ENCODE results near the gene FAM13C.

Gene FAM13C

GRCh38 chr10:59312247-59312646, 50.1 kb downstream of the FAM13C start:
- no peak overlapping the region for H3K4me2 ChIP-seq
- no peak overlapping the region for H3K9ac ChIP-seq
- H3K36me3 ChIP-seq = no peaks in the 10 kb centered on the region
- no peaks in the 10 kb centered on the region for H3K27me3 ChIP-seq
- no peaks in the 10 kb centered on the region for H4K20me1 ChIP-seq
- H3K4me1 ChIP-seq = peaks cover 0 to 21% (median 13%) of the 10 kb centered on the region in 10 experiments; a peak in 17 of 20 replicates
- H3K27ac ChIP-seq = no peak overlapping the region
- H3K9me3 ChIP-seq (replicated peaks in 1 of 11) = no peaks in the 10 kb centered on the region
- no peak overlapping the region for H3K4me3 ChIP-seq
- TF ChIP-seq Cebpa-rat (IDR thresholded peaks at IDR 0.05) = no peak

- Histone ChIP-seq H3K4me1 (peaks cover 0 to 21% (median 13%) of the 10 kb centered on the region in 10 experiments; a peak in 17 of 20 replicates), H3K9me3 (replicated peaks in 1 of 11) (no peaks in the 10 kb centered on the region), H4K20me1 (no peaks in the 10 kb centered on the region), H3K4me3 (no peak overlapping the region), H3K4me2 (peak overlapping the region in 9 of 11 experiments; percentile 6 to 58 (median 47); a peak in 16 of 22 replicates), H3K9ac (no peak overlapping the region), H3K27ac (no peak overlapping the region), H3K27me3 (no peaks in the 10 kb centered on the region), H3K36me3 (no peaks in the 10 kb centered on the region)
- TF ChIP-seq Cebpa-rat (IDR thresholded peaks at IDR 0.05) = no peak
These were observed 51.3 kb downstream of the FAM13C start for GRCh38 chr10:59311025-59311424.

- Histone ChIP-seq H3K27me3 (no peaks in the 10 kb centered on the region), H3K27ac (no peak overlapping the region), H4K20me1 (no peaks in the 10 kb centered on the region), H3K36me3 (no peaks in the 10 kb centered on the region), H3K4me1 (peaks cover 0 to 21% (median 13%) of the 10 kb centered on the region in 10 experiments; a peak in 17 of 20 replicates), H3K9me3 (replicated peaks in 1 of 11) (no peaks in the 10 kb centered on the region), H3K9ac (no peak overlapping the region), H3K4me2 (peak overlapping the region in 7 of 11 experiments; percentile 26 to 58 (median 47); a peak in 11 of 22 replicates), H3K4me3 (no peak overlapping the region)
- TF ChIP-seq Cebpa-rat (IDR thresholded peaks at IDR 0.05) = no peak
These were observed 51.9 kb downstream of the FAM13C start for GRCh38 chr10:59310324-59310914.

- Histone ChIP-seq H3K27me3 (no peaks in the 10 kb centered on the region), H3K4me1 (peaks cover 0 to 17% (median 6%) of the 10 kb centered on the region in 10 experiments; a peak in 10 of 20 replicates), H3K4me2 (no peak overlapping the region), H3K4me3 (no peak overlapping the region), H3K27ac (no peak overlapping the region), H3K9me3 (replicated peaks in 1 of 11) (peaks cover 0 to 3% (median 0%) of the 10 kb centered on the region in 11 experiments; a peak in 2 of 22 replicates), H3K36me3 (no peaks in the 10 kb centered on the region), H3K9ac (no peak overlapping the region), H4K20me1 (no peaks in the 10 kb centered on the region)
- TF ChIP-seq Cebpa-rat (IDR thresholded peaks at IDR 0.05) = no peak
These were observed 57.7 kb downstream of the FAM13C start for GRCh38 chr10:59304521-59305097.

- no peaks in the 10 kb centered on the region for H3K27me3 ChIP-seq
- no peak overlapping the region for H3K9ac ChIP-seq
- no peak for TF ChIP-seq Cebpa-rat (IDR thresholded peaks at IDR 0.05)
- H4K20me1 ChIP-seq = no peaks in the 10 kb centered on the region
- peaks cover 0 to 17% (median 6%) of the 10 kb centered on the region in 10 experiments; a peak in 10 of 20 replicates for H3K4me1 ChIP-seq
- no peaks in the 10 kb centered on the region for H3K36me3 ChIP-seq
- no peak overlapping the region for H3K27ac ChIP-seq
- peaks cover 0 to 3% (median 0%) of the 10 kb centered on the region in 11 experiments; a peak in 2 of 22 replicates for H3K9me3 ChIP-seq (replicated peaks in 1 of 11)
- H3K4me3 ChIP-seq = no peak overlapping the region
- H3K4me2 ChIP-seq = peak overlapping the region in 4 of 11 experiments; percentile 15 to 32 (median 24); a peak in 3 of 22 replicates
These were observed 59.3 kb downstream of the FAM13C start for GRCh38 chr10:59303018-59303417.

- Histone ChIP-seq H3K4me2 (no peak overlapping the region), H3K27me3 (no peaks in the 10 kb centered on the region), H4K20me1 (no peaks in the 10 kb centered on the region), H3K4me3 (no peak overlapping the region), H3K9ac (no peak overlapping the region), H3K9me3 (replicated peaks in 1 of 11) (peaks cover 0 to 3% (median 0%) of the 10 kb centered on the region in 11 experiments; a peak in 2 of 22 replicates), H3K36me3 (no peaks in the 10 kb centered on the region), H3K4me1 (peaks cover 0 to 17% (median 6%) of the 10 kb centered on the region in 10 experiments; a peak in 10 of 20 replicates), H3K27ac (no peak overlapping the region)
- TF ChIP-seq Cebpa-rat (IDR thresholded peaks at IDR 0.05) = no peak
These were observed 60.0 kb downstream of the FAM13C start for GRCh38 chr10:59302381-59302780.

- no peak overlapping the region for H3K9ac ChIP-seq
- no peak overlapping the region for H3K4me3 ChIP-seq
- no peaks in the 10 kb centered on the region for H3K27me3 ChIP-seq
- peaks cover 0 to 3% (median 0%) of the 10 kb centered on the region in 11 experiments; a peak in 2 of 22 replicates for H3K9me3 ChIP-seq (replicated peaks in 1 of 11)
- H3K27ac ChIP-seq = no peak overlapping the region
- no peaks in the 10 kb centered on the region for H4K20me1 ChIP-seq
- H3K4me2 ChIP-seq = no peak overlapping the region
- no peaks in the 10 kb centered on the region for H3K36me3 ChIP-seq
- TF ChIP-seq Cebpa-rat (IDR thresholded peaks at IDR 0.05) = no peak
- peaks cover 0 to 17% (median 6%) of the 10 kb centered on the region in 10 experiments; a peak in 10 of 20 replicates for H3K4me1 ChIP-seq
These were observed 61.1 kb downstream of the FAM13C start for GRCh38 chr10:59301067-59301754.

GRCh38 chr10:59300386-59300785, 62.0 kb downstream of the FAM13C start:
- Histone ChIP-seq H3K4me3 (no peak overlapping the region), H4K20me1 (no peaks in the 10 kb centered on the region)
- no peak for TF ChIP-seq Cebpa-rat (IDR thresholded peaks at IDR 0.05)

GRCh38 chr10:59299933-59300332, 62.4 kb downstream of the FAM13C start:
- no peaks in the 10 kb centered on the region for H3K36me3 ChIP-seq
- TF ChIP-seq Cebpa-rat (IDR thresholded peaks at IDR 0.05) = no peak
- peaks cover 0 to 3% (median 0%) of the 10 kb centered on the region in 11 experiments; a peak in 2 of 22 replicates for H3K9me3 ChIP-seq (replicated peaks in 1 of 11)
- H3K4me2 ChIP-seq = no peak overlapping the region
- H3K4me3 ChIP-seq = no peak overlapping the region
- H4K20me1 ChIP-seq = no peaks in the 10 kb centered on the region
- H3K27ac ChIP-seq = no peak overlapping the region
- H3K9ac ChIP-seq = no peak overlapping the region
- no peaks in the 10 kb centered on the region for H3K27me3 ChIP-seq
- peaks cover 0 to 16% (median 6%) of the 10 kb centered on the region in 10 experiments; a peak in 10 of 20 replicates for H3K4me1 ChIP-seq

More at GRCh38 chr10:59300386-59300785, 62.0 kb downstream of the FAM13C start:
- H3K27me3 ChIP-seq = no peaks in the 10 kb centered on the region
- no peaks in the 10 kb centered on the region for H3K36me3 ChIP-seq
- H3K4me1 ChIP-seq = peaks cover 0 to 17% (median 6%) of the 10 kb centered on the region in 10 experiments; a peak in 10 of 20 replicates
- peaks cover 0 to 3% (median 0%) of the 10 kb centered on the region in 11 experiments; a peak in 2 of 22 replicates for H3K9me3 ChIP-seq (replicated peaks in 1 of 11)
- no peak overlapping the region for H3K27ac ChIP-seq
- no peak overlapping the region for H3K4me2 ChIP-seq
- H3K9ac ChIP-seq = no peak overlapping the region

Data from BLaER1 treated with 17β-estradiol and CSF1 and Interleukin-3, amounts not matched to agents 10 nM and 100 nM (cell line).